Daoy (cell line): ENCODE measurements around the gene USP12. TPM values are rescaled to one million over a fixed set of nuclear protein-coding genes. Genes with fewer than 3 reads are reported as not detected.
"Not testable (repeated sequence)": the region's sequence is repeated elsewhere in the genome, so short reads cannot be mapped to it uniquely, and the experiment has no call there.

Source experiments
- DNase-seq: peaks from one replicate; pipeline ENCODE4 v3.0.0-alpha.2; 2015; ENCODE audit warnings: low read depth
- total RNA-seq: library from RNA; depleted of rRNA; stranded (reverse); fragments of >200 nt; shearing (Covaris generic); gene quantifications from 2 replicates; pipeline ENCODE4 v1.2.3, GENCODE V29; 2014

The USP12 gene
- total RNA-seq, 1 experiment from 2014 or later: 23.8 TPM

GRCh38 chr13:27123445-27123844 lies 48.2 kb downstream of the USP12 start:
- not testable (repeated sequence) for DNase-seq

- no peak for DNase-seq
These were observed 49.6 kb downstream of the USP12 start for GRCh38 chr13:27122036-27122435.

GRCh38 chr13:27120811-27121210 lies 50.8 kb downstream of the USP12 start:
- DNase-seq: no peak

GRCh38 chr13:27120011-27120410 lies 51.6 kb downstream of the USP12 start:
- no peak for DNase-seq

GRCh38 chr13:27118428-27119054 lies 53.1 kb downstream of the USP12 start:
- no peak for DNase-seq

- DNase-seq: no peak
These were observed 53.7 kb downstream of the USP12 start for GRCh38 chr13:27117952-27118351.

GRCh38 chr13:27117158-27117557 lies 54.5 kb downstream of the USP12 start:
- DNase-seq: no peak

- DNase-seq: no peak
These were observed 58.2 kb downstream of the USP12 start for GRCh38 chr13:27113436-27113835.

GRCh38 chr13:27112006-27112405 lies 59.6 kb downstream of the USP12 start:
- DNase-seq: no peak

GRCh38 chr13:27110056-27110746 lies 61.4 kb downstream of the USP12 start:
- DNase-seq: no peak

- DNase-seq: no peak
These were observed 65.5 kb downstream of the USP12 start for GRCh38 chr13:27106144-27106543.

GRCh38 chr13:27104606-27105005 lies 67.0 kb downstream of the USP12 start:
- DNase-seq: no peak

- no peak for DNase-seq
These were observed 69.8 kb downstream of the USP12 start for GRCh38 chr13:27101847-27102246.

- DNase-seq: no peak
These were observed 70.3 kb downstream of the USP12 start for GRCh38 chr13:27101289-27101688.

GRCh38 chr13:27097691-27098090 lies 73.9 kb downstream of the USP12 start:
- no peak for DNase-seq

GRCh38 chr13:27091451-27091850 lies 80.2 kb downstream of the USP12 start:
- no peak for DNase-seq

- no peak for DNase-seq
These were observed 83.0 kb downstream of the USP12 start for GRCh38 chr13:27088619-27089018.

- no peak for DNase-seq
These were observed 84.9 kb downstream of the USP12 start for GRCh38 chr13:27086599-27087265.

- DNase-seq: no peak
These were observed 88.4 kb downstream of the USP12 start for GRCh38 chr13:27083183-27083582.

- no peak for DNase-seq
These were observed 89.5 kb downstream of the USP12 start for GRCh38 chr13:27081893-27082679.

- DNase-seq: no peak
These were observed 91.3 kb downstream of the USP12 start for GRCh38 chr13:27080018-27080948.
